Upper lobe of left lung (tissue), 4 donors: Measurements from ENCODE around the gene LIM2.

Experiments used
- CTCF ChIP-seq, 6 experiments: fragments of 450-650 bp in 4 of 6; fragments of 200-600 bp in 2 of 6; sonication (generic) in 2 of 6; IDR thresholded peaks; one replicate each; pipeline ENCODE4 v1.5.1; 2016 to 2019; ENCODE audit warnings: antibody characterized with exemption in 6 of 6
- POLR2A ChIP-seq, 4 donors: fragments of 450-650 bp; IDR thresholded peaks; one replicate each; pipeline ENCODE4 v1.5.1; 2016 to 2017; ENCODE audit warnings: antibody characterized with exemption in 4 of 4, mild to moderate bottlenecking in 2 of 4

GRCh38 chr19:51357952-51358351 is 29.8 kb downstream of the LIM2 start:
- no peak for TF ChIP-seq CTCF (IDR thresholded peaks at IDR 0.05)
- TF ChIP-seq POLR2A (IDR thresholded peaks at IDR 0.05) = no peak
